Lung (tissue), 12 donors: ENCODE results near the gene HERC4. TPM values are rescaled to one million over a fixed set of nuclear protein-coding genes. Genes with fewer than 3 reads are reported as not detected.

ENCODE experiments used
- ATAC-seq: fragments of 200-7000 bp; cut with Tn5 transposase; one replicate; pipeline ENCODE4 v1.9.1; 2020; ENCODE audit warnings: moderate number of reproducible peaks; ENCODE audit not compliant: insufficient read depth, low FRiP score
- DNase-seq, 3 donors: peaks; one replicate each; pipeline ENCODE4 v3.0.0-alpha.2; 2013 to 2017
- H3K27ac ChIP-seq, 2 donors: one replicate each; pipeline ENCODE4 v1.5.1; 2013; ENCODE audit warnings: mild to moderate bottlenecking in 2 of 2, moderate library complexity in 2 of 2, control low read depth in 1 of 2, inconsistent platforms in 1 of 2, low read depth in 1 of 2, low read length in 1 of 2
- H3K27me3 ChIP-seq, 3 donors: one replicate each; pipeline ENCODE4 v1.5.1; 2013; ENCODE audit warnings: low read length in 2 of 3; ENCODE audit not compliant: control insufficient read depth in 3 of 3, insufficient read depth in 3 of 3
- H3K36me3 ChIP-seq, 4 donors: one replicate each; pipeline ENCODE4 v1.5.1; 2013; ENCODE audit warnings: low read length in 4 of 4, mild to moderate bottlenecking in 1 of 4, moderate library complexity in 1 of 4; ENCODE audit not compliant: control insufficient read depth in 4 of 4, insufficient read depth in 4 of 4
- H3K4me1 ChIP-seq, 5 donors: one replicate each; pipeline ENCODE4 v1.5.1; 2013; ENCODE audit warnings: low read length in 5 of 5, mild to moderate bottlenecking in 2 of 5, moderate library complexity in 1 of 5; ENCODE audit not compliant: control insufficient read depth in 5 of 5, insufficient read depth in 5 of 5
- H3K4me3 ChIP-seq: one replicate; pipeline ENCODE4 v1.5.1; 2013; ENCODE audit warnings: mild to moderate bottlenecking, control low read depth, moderate library complexity
- H3K9ac ChIP-seq, 2 donors: one replicate each; pipeline ENCODE4 v1.5.1; 2013; ENCODE audit warnings: low read length in 2 of 2, control low read depth in 1 of 2; ENCODE audit not compliant: insufficient read depth in 1 of 2
- H3K9me3 ChIP-seq, 4 donors: one replicate each; pipeline ENCODE4 v1.5.1; 2013; ENCODE audit warnings: low read length in 3 of 4, mild to moderate bottlenecking in 1 of 4, moderate library complexity in 1 of 4; ENCODE audit not compliant: control insufficient read depth in 4 of 4, insufficient read depth in 3 of 4
- WGBS, 2 donors: extraction: QIAGEN DNeasy Blood & Tissue Kit; methylation state at CpG; one replicate each; pipeline ENCODE4 v1.1.7; 2013; 5-methylcytosine and 5-hydroxymethylcytosine counted together
- polyA plus RNA-seq, 2 donors: library from polyadenylated mRNA; stranded (reverse); fragments of 200-250 nt; gene quantifications; one replicate each; pipeline ENCODE4 v1.2.1, GENCODE V29; 2013
- total RNA-seq, 2 donors: library from RNA; depleted of rRNA in 1 of 2; stranded (reverse); fragments of >200 nt in 1 of 2; gene quantifications; one replicate each; pipeline ENCODE4 v1.2.1, GENCODE V29; 2014 to 2021
- TF ChIP-seq, protein P1 (sequence below): IDR thresholded peaks from 2 replicates; pipeline ENCODE4 v1.5.1; 2012; ENCODE audit warnings: mild to moderate bottlenecking; ENCODE audit errors: control extremely low read depth, extremely low read depth
- donor health status: control.
- donor health status: control.
- donor health status: Bipolar disorder and iron deficiency.
- donor health status: healthy.
- donor health status: DM: yes; HTN: yes; CAD: no.

Gene HERC4
- total and polyA plus RNA-seq, 4 donors: 16.3 to 162 (median 32.5) TPM

DNA sequence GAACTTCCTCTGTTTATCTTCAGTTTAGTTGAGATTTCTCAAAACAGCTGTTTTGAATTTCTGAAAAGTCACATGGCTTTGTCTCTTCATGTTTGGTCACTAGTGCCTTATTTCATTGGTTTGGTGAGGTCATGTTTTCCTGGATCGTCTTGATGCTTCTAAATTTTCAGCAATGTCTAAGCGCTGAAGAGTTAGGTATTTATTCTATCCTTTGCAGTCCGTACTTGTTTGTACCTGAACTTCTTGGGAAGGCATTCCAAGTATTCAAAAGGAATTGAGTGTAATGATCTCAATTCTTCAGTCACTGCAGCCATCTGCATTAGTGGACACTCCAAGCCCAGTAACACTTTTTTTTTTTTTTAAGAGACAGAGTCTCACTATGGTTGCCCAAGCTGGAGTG lies 67.7 kb downstream of the HERC4 start:
- ATAC-seq (no peak), DNase-seq (no peak)
- H3K4me1 ChIP-seq: no peaks in the 10 kb centered on the region
- no peak overlapping the region for H3K27ac ChIP-seq
- no peaks in the 10 kb centered on the region for H3K27me3 ChIP-seq
- 96 to 97% methylated on average over 3 of the region's 3 CpGs for WGBS, 2 donors
- no peaks in the 10 kb centered on the region for H3K9me3 ChIP-seq
- H3K4me3 ChIP-seq: no peak overlapping the region
- TF ChIP-seq, protein P1, sequence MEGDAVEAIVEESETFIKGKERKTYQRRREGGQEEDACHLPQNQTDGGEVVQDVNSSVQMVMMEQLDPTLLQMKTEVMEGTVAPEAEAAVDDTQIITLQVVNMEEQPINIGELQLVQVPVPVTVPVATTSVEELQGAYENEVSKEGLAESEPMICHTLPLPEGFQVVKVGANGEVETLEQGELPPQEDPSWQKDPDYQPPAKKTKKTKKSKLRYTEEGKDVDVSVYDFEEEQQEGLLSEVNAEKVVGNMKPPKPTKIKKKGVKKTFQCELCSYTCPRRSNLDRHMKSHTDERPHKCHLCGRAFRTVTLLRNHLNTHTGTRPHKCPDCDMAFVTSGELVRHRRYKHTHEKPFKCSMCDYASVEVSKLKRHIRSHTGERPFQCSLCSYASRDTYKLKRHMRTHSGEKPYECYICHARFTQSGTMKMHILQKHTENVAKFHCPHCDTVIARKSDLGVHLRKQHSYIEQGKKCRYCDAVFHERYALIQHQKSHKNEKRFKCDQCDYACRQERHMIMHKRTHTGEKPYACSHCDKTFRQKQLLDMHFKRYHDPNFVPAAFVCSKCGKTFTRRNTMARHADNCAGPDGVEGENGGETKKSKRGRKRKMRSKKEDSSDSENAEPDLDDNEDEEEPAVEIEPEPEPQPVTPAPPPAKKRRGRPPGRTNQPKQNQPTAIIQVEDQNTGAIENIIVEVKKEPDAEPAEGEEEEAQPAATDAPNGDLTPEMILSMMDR: no peak
- no peak overlapping the region for H3K9ac ChIP-seq
- H3K36me3 ChIP-seq: peaks cover 7 to 24% (median 20%) of the 10 kb centered on the region in 4 donors

DNA sequence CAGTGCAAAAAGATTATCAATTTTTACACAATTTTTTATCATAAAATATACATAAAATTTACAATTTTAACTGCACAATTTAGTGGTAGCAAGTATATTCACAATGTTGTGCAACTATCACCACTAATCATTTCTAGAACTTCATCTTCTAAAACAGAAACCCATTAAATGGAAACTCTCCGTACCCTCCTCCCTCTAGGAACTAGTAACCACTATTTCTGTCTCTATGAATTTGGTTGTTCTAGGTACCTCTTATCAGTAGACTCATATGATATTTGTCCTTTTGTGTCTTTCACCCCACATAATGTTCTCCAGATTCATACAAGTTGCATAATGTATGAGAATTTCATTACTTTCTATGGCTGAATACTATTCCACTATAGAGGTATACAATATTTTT lies 73.5 kb downstream of the HERC4 start:
- no peak overlapping the region for H3K4me3 ChIP-seq
- 95 to 100% methylated on average over 1 of the region's 1 CpG for WGBS, 2 donors
- ATAC-seq (no peak), DNase-seq (no peak)
- no peaks in the 10 kb centered on the region for H3K9me3 ChIP-seq
- H3K4me1 ChIP-seq: no peaks in the 10 kb centered on the region
- no peaks in the 10 kb centered on the region for H3K27me3 ChIP-seq
- H3K27ac ChIP-seq: no peak overlapping the region
- TF ChIP-seq, protein P1: no peak
- peaks cover 2 to 9% (median 6%) of the 10 kb centered on the region in 4 donors for H3K36me3 ChIP-seq
- no peak overlapping the region for H3K9ac ChIP-seq

DNA sequence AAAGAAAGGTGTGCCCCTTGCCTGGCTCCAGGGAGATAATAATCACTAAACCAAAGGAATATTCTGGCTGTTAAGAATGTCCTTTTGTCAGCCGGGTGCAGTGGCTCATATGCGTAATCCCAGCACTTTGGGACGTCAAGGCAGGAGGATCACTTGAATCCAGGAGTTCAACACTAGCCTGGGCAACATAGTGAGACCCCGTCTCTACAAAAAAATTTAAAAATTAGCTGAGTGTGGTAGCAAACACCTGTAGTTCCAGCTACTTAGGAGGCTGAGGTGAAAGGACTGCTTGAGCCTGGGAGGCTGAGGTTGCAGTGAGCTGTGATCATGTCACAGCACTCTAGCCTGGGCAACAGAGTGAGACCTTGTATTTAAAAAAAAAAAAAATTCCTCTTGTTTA lies 74.1 kb downstream of the HERC4 start:
- Histone ChIP-seq H3K27me3 (no peaks in the 10 kb centered on the region), H3K9me3 (no peaks in the 10 kb centered on the region), H3K36me3 (peaks cover 2 to 12% (median 7%) of the 10 kb centered on the region in 4 donors), H3K4me3 (no peak overlapping the region), H3K4me1 (no peaks in the 10 kb centered on the region), H3K9ac (no peak overlapping the region), H3K27ac (no peak overlapping the region)
- ATAC-seq (no peak), DNase-seq (no peak)
- 96 to 98% methylated on average over 4 of the region's 4 CpGs for WGBS, 2 donors
- TF ChIP-seq, protein P1: no peak

DNA sequence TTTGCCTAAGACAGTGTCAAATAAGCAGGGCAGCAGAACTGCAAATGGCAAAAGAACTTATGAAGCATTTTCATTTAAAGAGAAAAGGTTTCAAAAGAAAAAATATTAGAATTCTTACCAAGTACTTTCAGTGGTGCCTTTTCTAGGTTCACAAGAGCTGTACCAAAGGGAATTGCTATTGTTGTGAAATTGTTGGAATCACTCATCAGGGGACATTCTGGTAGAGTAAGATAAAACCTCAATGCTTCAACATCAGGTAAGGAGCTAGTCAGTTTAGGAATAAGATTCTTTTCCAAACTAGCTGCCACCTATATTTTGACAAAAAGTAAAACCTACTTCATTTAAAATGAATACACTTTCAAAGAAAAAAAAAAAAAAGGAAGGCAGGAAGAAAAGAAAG lies 85.0 kb downstream of the HERC4 start:
- ATAC-seq: no peak
- no peak for DNase-seq
- Histone ChIP-seq H3K27me3 (no peaks in the 10 kb centered on the region), H3K36me3 (peaks cover 6 to 28% (median 20%) of the 10 kb centered on the region in 4 donors), H3K27ac (no peak overlapping the region), H3K9me3 (no peaks in the 10 kb centered on the region), H3K4me3 (no peak overlapping the region), H3K9ac (no peak overlapping the region), H3K4me1 (no peaks in the 10 kb centered on the region)
- TF ChIP-seq, protein P1: no peak
